Fibroblast of the conjunctiva (primary cell): ENCODE data around the gene TCF3.

Source experiments
- DNase-seq: peaks from one replicate; pipeline ENCODE4 v3.0.0-alpha.2; 2010; ENCODE audit warnings: low read depth

Gene TCF3

GRCh38 chr19:1630012-1630411 is 22.4 kb downstream of the TCF3 start:
- DNase-seq, result no peak

GRCh38 chr19:1629256-1629808 is 23.1 kb downstream of the TCF3 start:
- DNase-seq, result no peak

- no peak for DNase-seq
Measured at GRCh38 chr19:1627194-1627593, 25.2 kb downstream of the TCF3 start.

GRCh38 chr19:1626417-1627010 is 25.9 kb downstream of the TCF3 start:
- DNase-seq, result no peak

- DNase-seq, result peak; percentile 22
Measured at GRCh38 chr19:1624458-1624857, 28.0 kb downstream of the TCF3 start.

GRCh38 chr19:1622541-1622940 is 29.9 kb downstream of the TCF3 start:
- DNase-seq, result no peak

GRCh38 chr19:1622007-1622406 is 30.4 kb downstream of the TCF3 start:
- no peak for DNase-seq

GRCh38 chr19:1621574-1621973 is 30.8 kb downstream of the TCF3 start:
- DNase-seq, result no peak

GRCh38 chr19:1621021-1621420 is 31.4 kb downstream of the TCF3 start:
- no peak for DNase-seq

GRCh38 chr19:1620502-1620901 is 31.9 kb downstream of the TCF3 start:
- no peak for DNase-seq

- no peak for DNase-seq
Measured at GRCh38 chr19:1619703-1620102, 32.7 kb downstream of the TCF3 start.

GRCh38 chr19:1619094-1619439 is 33.3 kb downstream of the TCF3 start:
- no peak for DNase-seq

GRCh38 chr19:1618157-1619093 is 34.0 kb downstream of the TCF3 start:
- DNase-seq, result no peak

GRCh38 chr19:1616875-1617274 is 35.5 kb downstream of the TCF3 start:
- no peak for DNase-seq

- DNase-seq, result no peak
Measured at GRCh38 chr19:1616396-1616795, 36.0 kb downstream of the TCF3 start.

GRCh38 chr19:1615156-1615765 is 37.2 kb downstream of the TCF3 start:
- no peak for DNase-seq

- DNase-seq, result no peak
Measured at GRCh38 chr19:1613808-1614570, 38.4 kb downstream of the TCF3 start.

GRCh38 chr19:1613146-1613545 is 39.3 kb downstream of the TCF3 start:
- DNase-seq, result no peak

GRCh38 chr19:1612114-1613086 is 40.0 kb downstream of the TCF3 start:
- no peak for DNase-seq

GRCh38 chr19:1611353-1611752 is 41.1 kb downstream of the TCF3 start:
- DNase-seq, result no peak

GRCh38 chr19:1610579-1610978 is 41.8 kb downstream of the TCF3 start:
- DNase-seq, result no peak
